Parathyroid adenoma (tissue), 2 donors: ENCODE measurements around the gene WDR70.

ENCODE experiments used
- H2AFZ ChIP-seq: fragments of 300-600 bp; sonication (generic); one replicate; pipeline ENCODE4 v1.7.0; 2017; ENCODE audit warnings: antibody characterized with exemption, mild to moderate bottlenecking
- H3K27ac ChIP-seq: fragments of 300-600 bp; sonication (generic); one replicate; pipeline ENCODE4 v1.7.0; 2017
- H3K27me3 ChIP-seq: fragments of 300-600 bp; sonication (generic); one replicate; pipeline ENCODE4 v1.7.0; 2017; ENCODE audit warnings: low read length; ENCODE audit not compliant: control insufficient read depth, insufficient read depth
- H3K36me3 ChIP-seq: fragments of 300-600 bp; sonication (generic); one replicate; pipeline ENCODE4 v1.7.0; 2017; ENCODE audit warnings: low read length; ENCODE audit not compliant: control insufficient read depth, insufficient read depth
- H3K4me1 ChIP-seq: fragments of 300-600 bp; sonication (generic); one replicate; pipeline ENCODE4 v1.7.0; 2017; ENCODE audit warnings: control low read depth
- H3K4me2 ChIP-seq: fragments of 300-600 bp; sonication (generic); one replicate; pipeline ENCODE4 v1.7.0; 2017; ENCODE audit warnings: low read length
- H3K4me3 ChIP-seq: fragments of 300-600 bp; sonication (generic); one replicate; pipeline ENCODE4 v1.7.0; 2017; ENCODE audit warnings: low read depth, low read length
- H3K79me2 ChIP-seq: fragments of 300-600 bp; sonication (generic); one replicate; pipeline ENCODE4 v1.7.0; 2017; ENCODE audit warnings: control low read depth
- H3K9ac ChIP-seq: fragments of 300-600 bp; sonication (generic); one replicate; pipeline ENCODE4 v1.7.0; 2017; ENCODE audit warnings: mild to moderate bottlenecking
- H3K9me3 ChIP-seq: fragments of 300-600 bp; sonication (generic); one replicate; pipeline ENCODE4 v1.7.0; 2017; ENCODE audit warnings: low read length; ENCODE audit not compliant: control insufficient read depth
- CTCF ChIP-seq: fragments of 300-600 bp; sonication (generic); IDR thresholded peaks from one replicate; pipeline ENCODE4 v1.7.0; 2017; ENCODE audit warnings: antibody characterized with exemption, mild to moderate bottlenecking
- donor health status: primary hyperparathyroidism.

WDR70 gene

GRCh38 chr5:37519807-37520206 is 140.7 kb downstream of the WDR70 start:
- Histone ChIP-seq H3K36me3 (no peaks in the 10 kb centered on the region), H3K4me2 (no peak overlapping the region), H3K4me1 (no peaks in the 10 kb centered on the region), H3K27ac (no peak overlapping the region), H3K4me3 (no peak overlapping the region), H3K27me3 (no peaks in the 10 kb centered on the region), H3K9ac (no peak overlapping the region), H3K9me3 (no peaks in the 10 kb centered on the region), H2AFZ (no peak overlapping the region), H3K79me2 (no peaks in the 10 kb centered on the region)
- TF ChIP-seq CTCF, result no peak

GRCh38 chr5:37520811-37521210 is 141.7 kb downstream of the WDR70 start:
- Histone ChIP-seq H3K9me3 (no peaks in the 10 kb centered on the region), H3K79me2 (no peaks in the 10 kb centered on the region), H3K9ac (no peak overlapping the region), H3K27me3 (no peaks in the 10 kb centered on the region), H3K4me3 (no peak overlapping the region), H3K27ac (no peak overlapping the region), H3K36me3 (no peaks in the 10 kb centered on the region), H2AFZ (no peak overlapping the region), H3K4me1 (no peaks in the 10 kb centered on the region), H3K4me2 (no peak overlapping the region)
- TF ChIP-seq CTCF, result no peak

- H3K27me3 ChIP-seq, result no peaks in the 10 kb centered on the region
- H3K36me3 ChIP-seq, result no peaks in the 10 kb centered on the region
- no peak overlapping the region for H2AFZ ChIP-seq
- no peaks in the 10 kb centered on the region for H3K9me3 ChIP-seq
- TF ChIP-seq CTCF, result no peak
- H3K4me2 ChIP-seq, result no peak overlapping the region
- no peaks in the 10 kb centered on the region for H3K79me2 ChIP-seq
- H3K27ac ChIP-seq, result no peak overlapping the region
- H3K4me3 ChIP-seq, result no peak overlapping the region
- H3K4me1 ChIP-seq, result no peaks in the 10 kb centered on the region
- H3K9ac ChIP-seq, result no peak overlapping the region
Observed at GRCh38 chr5:37532976-37533740, 154.0 kb downstream of the WDR70 start.

GRCh38 chr5:37533851-37534250 is 154.7 kb downstream of the WDR70 start:
- Histone ChIP-seq H3K36me3 (no peaks in the 10 kb centered on the region), H3K9me3 (no peaks in the 10 kb centered on the region), H3K27me3 (no peaks in the 10 kb centered on the region), H3K4me3 (no peak overlapping the region), H3K9ac (no peak overlapping the region), H3K27ac (no peak overlapping the region), H3K4me2 (no peak overlapping the region), H2AFZ (no peak overlapping the region), H3K4me1 (no peaks in the 10 kb centered on the region), H3K79me2 (no peaks in the 10 kb centered on the region)
- no peak for TF ChIP-seq CTCF

GRCh38 chr5:37539459-37539858 is 160.3 kb downstream of the WDR70 start:
- H3K4me2 ChIP-seq, result no peak overlapping the region
- no peaks in the 10 kb centered on the region for H3K27me3 ChIP-seq
- no peak overlapping the region for H3K4me3 ChIP-seq
- no peaks in the 10 kb centered on the region for H3K4me1 ChIP-seq
- H3K36me3 ChIP-seq, result no peaks in the 10 kb centered on the region
- no peak overlapping the region for H2AFZ ChIP-seq
- H3K9me3 ChIP-seq, result no peaks in the 10 kb centered on the region
- TF ChIP-seq CTCF, result no peak
- no peaks in the 10 kb centered on the region for H3K79me2 ChIP-seq
- no peak overlapping the region for H3K9ac ChIP-seq
- H3K27ac ChIP-seq, result no peak overlapping the region
